Esophagus squamous epithelium (tissue), 5 donors: ENCODE data around the gene DEDD. TPM values are rescaled to one million over a fixed set of nuclear protein-coding genes. Genes with fewer than 3 reads are reported as not detected.
"Not testable (repeated sequence)": the region's sequence is repeated elsewhere in the genome, so short reads cannot be mapped to it uniquely, and the experiment has no call there.

Source experiments
- DNase-seq: peaks from one replicate; lab custom pipeline; 2025; lab: John Stamatoyannopoulos, UW
- H3K27ac ChIP-seq, 4 donors: fragments of 200-600 bp; sonication (generic); one replicate each; pipeline ENCODE4 v1.5.1; 2016 to 2019; ENCODE audit warnings: mild to moderate bottlenecking in 1 of 4
- H3K27me3 ChIP-seq, 4 donors: fragments of 200-600 bp; sonication (generic); 1 replicate in 3 of 4; 2 replicates in 1 of 4; pipeline versions ENCODE4 v1.5.1 to v1.6.0; 2017 to 2021; ENCODE audit warnings: antibody characterized with exemption in 1 of 4
- H3K36me3 ChIP-seq, 3 donors: fragments of 200-600 bp; sonication (generic); one replicate each; pipeline ENCODE4 v1.5.1; 2016 to 2019
- H3K4me1 ChIP-seq, 3 donors: fragments of 200-600 bp; sonication (generic); one replicate each; pipeline ENCODE4 v1.5.1; 2017 to 2019
- H3K4me3 ChIP-seq, 4 donors: fragments of 200-600 bp; sonication (generic); 1 replicate in 3 of 4; 2 replicates in 1 of 4; pipeline ENCODE4 v1.5.1; 2016 to 2019; ENCODE audit warnings: mild to moderate bottlenecking in 2 of 4, moderate library complexity in 1 of 4
- H3K9me3 ChIP-seq, 3 donors: fragments of 200-600 bp; sonication (generic); one replicate each; pipeline ENCODE4 v1.5.1; 2016 to 2019
- POLR2A ChIP-seq, 4 donors: fragments of 450-650 bp; IDR thresholded peaks; one replicate each; pipeline ENCODE4 v1.6.1; 2017; ENCODE audit warnings: antibody characterized with exemption in 4 of 4, mild to moderate bottlenecking in 4 of 4, moderate library complexity in 3 of 4
- WGBS, 2 donors: methylation state at CpG; one replicate each; pipeline ENCODE4 v1.1.5; 2018; 5-methylcytosine and 5-hydroxymethylcytosine counted together
- intact Hi-C: fragments of 100-400 bp; cut with DNase I; formaldehyde crosslinking; loops from one replicate; pipeline ENCODE4 v1.15.0; 2022
- total RNA-seq, 4 donors: library from RNA; depleted of rRNA; stranded (reverse); fragments of >200 nt; gene quantifications; one replicate each; pipeline ENCODE4 v1.1.0, GENCODE V29; 2016
- TF ChIP-seq, protein P1 (sequence below), 6 experiments: fragments of 450-650 bp in 4 of 6; fragments of 200-600 bp in 2 of 6; sonication (generic) in 2 of 6; IDR thresholded peaks; one replicate each; pipeline ENCODE4 v1.5.1; 2016 to 2019; ENCODE audit warnings: antibody characterized with exemption in 6 of 6, mild to moderate bottlenecking in 4 of 6, moderate library complexity in 4 of 6
- donor health status: DM: yes; HTN: yes; CAD: no.

Gene DEDD
- total RNA-seq, 4 donors from 2014 or later, result 16.6 to 32.8 (median 27.2) TPM

DNA sequence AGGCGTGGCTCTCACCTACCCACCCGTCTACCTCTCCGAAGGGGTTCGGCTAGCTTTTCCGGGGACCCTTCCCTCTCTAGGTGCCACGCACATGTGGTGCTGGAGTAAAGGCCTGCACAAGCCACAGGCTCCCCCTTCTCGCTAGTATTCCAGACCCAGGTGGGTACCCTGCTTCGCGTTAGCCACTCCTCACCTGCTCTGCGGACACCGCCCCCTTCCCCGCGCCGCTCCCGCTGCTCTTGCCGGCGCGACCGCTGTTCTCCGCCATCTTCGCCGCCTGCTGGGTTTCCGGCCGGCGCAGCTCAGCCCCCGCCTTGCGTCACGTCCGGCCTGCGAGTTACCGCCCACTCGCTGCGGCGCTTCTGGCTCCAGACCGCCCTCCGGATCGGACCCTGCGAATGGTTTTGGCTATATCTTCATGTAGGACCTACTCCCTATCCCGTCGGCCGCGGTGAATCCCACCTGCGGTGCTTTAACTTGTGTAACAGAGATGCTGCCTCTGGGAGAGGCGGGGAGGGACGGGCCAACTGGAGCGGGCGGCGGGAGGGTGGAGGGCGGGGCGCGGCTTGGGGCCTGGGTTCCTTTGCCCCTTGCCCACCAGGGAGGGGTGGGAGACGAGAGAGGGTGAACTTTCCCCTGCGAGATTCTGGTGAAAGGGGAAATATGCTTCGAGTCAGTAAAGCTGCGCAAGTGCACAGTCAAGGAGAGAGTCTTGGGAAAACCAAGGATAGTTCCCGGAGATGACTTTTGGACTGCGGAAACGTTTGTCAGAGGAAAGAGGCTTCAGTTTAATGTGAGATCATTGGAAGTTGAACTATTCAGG is 14.5 kb downstream of the DEDD start, which contains the start of the genes NIT1 and PFDN2:
TSS of gene NIT1 (plus strand) at position 347 of the 823 bp plus-strand sequence. CDS start at position 419, 72 bp downstream.
TSS of gene PFDN2 (minus strand) at position 279 of the 823 bp plus-strand sequence. CDS start at position 268, 11 bp downstream.
- intact Hi-C loops, result no loop called here
- Histone ChIP-seq H3K4me1 (peaks cover 27 to 70% (median 38%) of the 10 kb centered on the region in 3 donors), H3K4me3 (peak within 1 kb of the TSS; percentile 72 to 100 (median 82)), H3K36me3 (peaks cover 15 to 32% (median 24%) of the 10 kb centered on the region in 3 donors), H3K27ac (peak within 1 kb of the TSS; percentile 93 to 98 (median 95)), H3K9me3 (no peaks in the 10 kb centered on the region), H3K27me3 (no peaks in the 10 kb centered on the region)
- no peak for DNase-seq
- WGBS, 2 donors, result 0% methylated on average over 5 to 25 of the region's 58 CpGs
- TF ChIP-seq POLR2A (IDR thresholded peaks at IDR 0.05), result peak in 3 of 4 donors; percentile 75 to 94 (median 86)
- TF ChIP-seq, protein P1, sequence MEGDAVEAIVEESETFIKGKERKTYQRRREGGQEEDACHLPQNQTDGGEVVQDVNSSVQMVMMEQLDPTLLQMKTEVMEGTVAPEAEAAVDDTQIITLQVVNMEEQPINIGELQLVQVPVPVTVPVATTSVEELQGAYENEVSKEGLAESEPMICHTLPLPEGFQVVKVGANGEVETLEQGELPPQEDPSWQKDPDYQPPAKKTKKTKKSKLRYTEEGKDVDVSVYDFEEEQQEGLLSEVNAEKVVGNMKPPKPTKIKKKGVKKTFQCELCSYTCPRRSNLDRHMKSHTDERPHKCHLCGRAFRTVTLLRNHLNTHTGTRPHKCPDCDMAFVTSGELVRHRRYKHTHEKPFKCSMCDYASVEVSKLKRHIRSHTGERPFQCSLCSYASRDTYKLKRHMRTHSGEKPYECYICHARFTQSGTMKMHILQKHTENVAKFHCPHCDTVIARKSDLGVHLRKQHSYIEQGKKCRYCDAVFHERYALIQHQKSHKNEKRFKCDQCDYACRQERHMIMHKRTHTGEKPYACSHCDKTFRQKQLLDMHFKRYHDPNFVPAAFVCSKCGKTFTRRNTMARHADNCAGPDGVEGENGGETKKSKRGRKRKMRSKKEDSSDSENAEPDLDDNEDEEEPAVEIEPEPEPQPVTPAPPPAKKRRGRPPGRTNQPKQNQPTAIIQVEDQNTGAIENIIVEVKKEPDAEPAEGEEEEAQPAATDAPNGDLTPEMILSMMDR (IDR thresholded peaks at IDR 0.05), result peak in 2 of 6 experiments; percentile 8 to 14

DNA sequence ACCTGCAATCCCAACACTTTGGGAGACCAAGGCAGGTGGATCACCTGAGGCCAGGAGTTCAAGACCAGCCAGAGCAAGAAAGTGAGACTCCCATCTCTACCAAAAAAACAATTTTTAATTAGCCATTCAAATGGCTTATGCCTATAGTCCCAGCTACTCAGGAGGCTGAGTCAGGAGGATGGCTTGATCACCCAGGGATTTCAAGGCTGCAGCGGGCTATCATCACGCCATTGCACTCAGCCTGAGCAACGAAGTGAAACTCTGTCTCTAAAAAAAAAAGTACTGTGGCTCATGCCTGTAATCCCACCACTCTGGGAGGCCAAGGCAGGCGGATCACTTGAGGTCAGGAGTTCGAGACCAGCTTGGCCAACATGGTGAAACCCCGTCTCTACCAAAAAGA is 16.5 kb downstream of the DEDD start:
- Histone ChIP-seq H3K27ac (peak overlapping the region in 3 of 4 donors; percentile 18 to 43 (median 40)), H3K36me3 (peaks cover 4 to 12% (median 7%) of the 10 kb centered on the region in 3 donors), H3K4me1 (peaks cover 27 to 86% (median 38%) of the 10 kb centered on the region in 3 donors)
- 83 to 84% methylated on average over 6 of the region's 6 CpGs for WGBS, 2 donors
- H3K9me3 ChIP-seq, H3K27me3 ChIP-seq, H3K4me3 ChIP-seq, DNase-seq, intact Hi-C loops: not testable (repeated sequence)

DNA sequence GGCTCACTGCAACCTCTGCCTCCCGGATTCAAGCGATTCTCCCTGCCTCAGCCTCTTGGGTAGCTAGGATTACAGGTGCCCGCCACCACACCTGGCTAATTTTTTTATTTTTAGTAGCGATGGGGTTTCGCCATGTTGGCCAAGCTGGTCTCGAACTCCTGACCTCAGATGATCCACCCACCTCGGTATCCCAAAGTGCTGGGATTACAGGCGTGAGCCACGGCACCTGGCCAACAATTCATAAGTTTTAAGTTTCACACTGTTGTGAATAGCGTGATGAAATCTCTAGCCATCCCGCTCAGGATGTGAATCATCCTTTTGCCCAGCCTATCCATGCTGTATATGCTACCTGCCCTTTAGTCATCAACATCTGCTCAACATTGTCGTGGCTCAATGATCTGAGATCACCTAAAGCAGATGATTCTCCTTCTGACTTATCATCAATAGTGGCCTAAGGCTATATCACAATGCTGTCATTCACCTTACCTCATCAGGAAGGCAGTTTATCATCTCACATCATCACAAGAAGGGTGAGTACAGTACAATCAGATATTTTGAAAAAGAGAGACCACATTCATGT is 17.2 kb downstream of the DEDD start:
- Histone ChIP-seq H3K4me1 (peaks cover 27 to 80% (median 38%) of the 10 kb centered on the region in 3 donors), H3K36me3 (peaks cover 0 to 5% (median under 1%) of the 10 kb centered on the region in 3 donors), H3K27ac (peak overlapping the region; percentile 16 to 63 (median 48)), H3K4me3 (no peak overlapping the region), H3K27me3 (no peaks in the 10 kb centered on the region), H3K9me3 (no peaks in the 10 kb centered on the region)
- intact Hi-C loops, result no loop called here
- WGBS, 2 donors, result 45 to 49% methylated on average over 12 of the region's 12 CpGs
- TF ChIP-seq, protein P1 (IDR thresholded peaks at IDR 0.05), result no peak
- TF ChIP-seq POLR2A (IDR thresholded peaks at IDR 0.05), result no peak
- no peak for DNase-seq

DNA sequence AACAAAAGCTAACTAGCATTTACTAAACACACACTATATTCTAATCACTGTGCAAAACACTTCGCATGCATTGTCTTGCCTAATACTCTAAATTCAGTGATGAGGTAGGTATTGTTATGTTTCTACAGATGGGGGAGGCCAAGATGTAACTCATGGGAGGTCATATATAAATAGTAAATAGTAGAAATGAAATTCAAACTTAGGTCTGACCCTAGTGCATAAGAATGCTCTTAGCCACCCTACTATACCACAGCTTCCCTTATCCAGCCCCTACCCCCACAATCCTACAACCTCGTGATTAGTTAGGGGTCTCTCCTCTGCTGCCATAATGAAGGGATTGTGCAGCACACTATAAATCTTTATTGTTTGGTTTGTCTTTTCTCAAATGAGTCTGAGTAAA is 17.9 kb downstream of the DEDD start:
- H3K4me3 ChIP-seq, result no peak overlapping the region
- 80% methylated on average over 2 of the region's 2 CpGs for WGBS, 2 donors
- H3K27me3 ChIP-seq, result no peaks in the 10 kb centered on the region
- H3K9me3 ChIP-seq, result no peaks in the 10 kb centered on the region
- TF ChIP-seq, protein P1 (IDR thresholded peaks at IDR 0.05), result no peak
- TF ChIP-seq POLR2A (IDR thresholded peaks at IDR 0.05), result no peak
- intact Hi-C loops, result no loop called here
- H3K36me3 ChIP-seq, result peaks cover 0 to 7% (median 0%) of the 10 kb centered on the region in 3 donors
- peaks cover 22 to 73% (median 32%) of the 10 kb centered on the region in 3 donors for H3K4me1 ChIP-seq
- peak overlapping the region in 1 of 4 donors; percentile 1 for H3K27ac ChIP-seq
- DNase-seq, result no peak

DNA sequence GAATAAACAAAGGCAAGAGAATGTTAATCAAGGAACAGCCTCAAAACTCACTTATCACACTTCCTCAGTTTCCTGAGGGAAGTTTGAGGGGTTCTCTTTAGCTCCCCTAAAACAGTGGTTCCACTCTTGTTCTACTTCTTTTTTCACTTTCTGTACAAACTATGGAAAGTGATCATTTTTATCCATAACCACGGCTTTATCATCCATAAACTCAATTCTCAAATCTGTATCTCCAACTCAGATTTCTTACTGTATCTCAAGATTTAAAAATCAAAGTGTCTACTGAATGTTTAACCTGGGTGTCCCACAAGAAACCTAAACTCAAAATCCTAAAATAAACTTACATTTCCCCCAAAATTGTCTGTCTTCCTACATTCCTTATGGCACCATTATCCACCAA is 18.6 kb downstream of the DEDD start:
- Histone ChIP-seq H3K4me3 (no peak overlapping the region), H3K36me3 (peaks cover 0 to 9% (median 0%) of the 10 kb centered on the region in 3 donors), H3K4me1 (peaks cover 16 to 67% (median 25%) of the 10 kb centered on the region in 3 donors), H3K27ac (no peak overlapping the region), H3K9me3 (no peaks in the 10 kb centered on the region), H3K27me3 (no peaks in the 10 kb centered on the region)
- no peak for TF ChIP-seq POLR2A (IDR thresholded peaks at IDR 0.05)
- TF ChIP-seq, protein P1 (IDR thresholded peaks at IDR 0.05), result no peak
- 67 to 75% methylated on average over 1 of the region's 1 CpG for WGBS, 2 donors
- no peak for DNase-seq
- intact Hi-C loops, result no loop called here
